HG02763 (cell line): ENCODE measurements around the gene FHOD3.

Experiments used
- ATAC-seq: cut with Tn5 transposase; IDR thresholded peaks from one replicate; pipeline ENCODE4 v1.9.1; 2021; ENCODE audit warnings: mild to moderate bottlenecking, moderate library complexity; ENCODE audit not compliant: unreplicated experiment

Gene FHOD3

GRCh38 chr18:36613810-36614209, 316.3 kb downstream of the FHOD3 start:
- no peak for ATAC-seq

GRCh38 chr18:36620788-36621187, 323.3 kb downstream of the FHOD3 start:
- no peak for ATAC-seq

GRCh38 chr18:36622610-36623009, 325.1 kb downstream of the FHOD3 start:
- ATAC-seq: no peak

GRCh38 chr18:36623091-36623490, 325.6 kb downstream of the FHOD3 start:
- ATAC-seq: no peak

- ATAC-seq: no peak
These were observed 326.2 kb downstream of the FHOD3 start for GRCh38 chr18:36623681-36624190.

GRCh38 chr18:36624451-36625167, 327.1 kb downstream of the FHOD3 start:
- no peak for ATAC-seq

GRCh38 chr18:36625386-36625785, 327.9 kb downstream of the FHOD3 start:
- no peak for ATAC-seq

- no peak for ATAC-seq
These were observed 330.1 kb downstream of the FHOD3 start for GRCh38 chr18:36627637-36628036.

GRCh38 chr18:36628435-36629137, 331.1 kb downstream of the FHOD3 start:
- ATAC-seq: no peak

- ATAC-seq: no peak
These were observed 331.6 kb downstream of the FHOD3 start for GRCh38 chr18:36629138-36629530.

- ATAC-seq: no peak
These were observed 332.3 kb downstream of the FHOD3 start for GRCh38 chr18:36629836-36630235.

- no peak for ATAC-seq
These were observed 333.4 kb downstream of the FHOD3 start for GRCh38 chr18:36630917-36631316.

- peak; percentile 30 for ATAC-seq
These were observed 336.5 kb downstream of the FHOD3 start for GRCh38 chr18:36633961-36634412.

- ATAC-seq: no peak
These were observed 337.2 kb downstream of the FHOD3 start for GRCh38 chr18:36634573-36635216.

GRCh38 chr18:36635414-36636096, 338.0 kb downstream of the FHOD3 start:
- no peak for ATAC-seq

- ATAC-seq: no peak
These were observed 338.8 kb downstream of the FHOD3 start for GRCh38 chr18:36636237-36636817.

- ATAC-seq: peak; percentile 90
These were observed 340.7 kb downstream of the FHOD3 start for GRCh38 chr18:36638224-36638623.

GRCh38 chr18:36640021-36640952, 342.8 kb downstream of the FHOD3 start:
- no peak for ATAC-seq

- no peak for ATAC-seq
These were observed 345.5 kb downstream of the FHOD3 start for GRCh38 chr18:36643061-36643460.

GRCh38 chr18:36648803-36649202, 351.3 kb downstream of the FHOD3 start:
- no peak for ATAC-seq
